ENCODE measurements around the gene ANGEL2. TPM values are rescaled to one million over a fixed set of nuclear protein-coding genes. Genes with fewer than 3 reads are reported as not detected.
"Not testable (repeated sequence)": the region's sequence is repeated elsewhere in the genome, so short reads cannot be mapped to it uniquely, and the experiment has no call there.

ANGEL2 gene
- total and polyA plus RNA-seq, 7 experiments from 2014 or later: 22.2 to 96.5 (median 63.4) TPM

- not testable (repeated sequence) for H3K4me1 Mint-ChIP-seq
Measured at GRCh38 chr1:213027024-213027423, 11.4 kb upstream of the ANGEL2 start.

GRCh38 chr1:213020016-213020415, 4.3 kb upstream of the ANGEL2 start:
- peaks cover 0 to 4% (median 0%) of the 10 kb centered on the region in 5 donors for H3K36me3 Mint-ChIP-seq
- no peak overlapping the region for H3K4me3 ChIP-seq (ENCODE audit: low read length)
- H3K4me1 ChIP-seq (ENCODE audit: control insufficient read depth in 2 of 2, insufficient read depth in 2 of 2, low read length in 2 of 2): no peaks in the 10 kb centered on the region
- ATAC-seq (no peak), DNase-seq (no peak)
- intact Hi-C loops (cut with micrococcal nuclease): no loop called here
- H3K27ac ChIP-seq (ENCODE audit: low read depth, low read length): no peak overlapping the region
- no peaks in the 10 kb centered on the region for H3K36me3 ChIP-seq (ENCODE audit: control insufficient read depth in 2 of 3, insufficient read depth in 3 of 3, low read length in 3 of 3)
- H3K27me3 Mint-ChIP-seq: peaks cover 8 to 30% (median 16%) of the 10 kb centered on the region in 5 donors
- H3K27ac Mint-ChIP-seq: no peak overlapping the region
- no peaks in the 10 kb centered on the region for H3K27me3 ChIP-seq (ENCODE audit: control insufficient read depth in 2 of 2, insufficient read depth in 2 of 2, low read length in 2 of 2)
- ChIA-PET CTCF (no interaction called here), POLR2A (interaction anchor here (0.5 kb wide), 1 partner anchor 18 kb away, joined by 3 read pairs; no protein-coding TSS in a partner anchor)
- peaks cover 0 to 3% (median 0%) of the 10 kb centered on the region in 11 donors for H3K9me3 Mint-ChIP-seq
- H3K9me3 ChIP-seq (ENCODE audit: control insufficient read depth in 2 of 3, low read length in 3 of 3): no peaks in the 10 kb centered on the region
- peaks cover 0 to 6% (median 4%) of the 10 kb centered on the region in 7 donors for H3K4me1 Mint-ChIP-seq
- no peak overlapping the region for H3K4me3 Mint-ChIP-seq

More at GRCh38 chr1:213027024-213027423, 11.4 kb upstream of the ANGEL2 start:
- H3K27me3 ChIP-seq (ENCODE audit: control insufficient read depth in 2 of 2, insufficient read depth in 2 of 2, low read length in 2 of 2); ATAC-seq; H3K4me3 Mint-ChIP-seq; CTCF ChIA-PET; H3K36me3 ChIP-seq (ENCODE audit: control insufficient read depth in 2 of 3, insufficient read depth in 3 of 3, low read length in 3 of 3); H3K27ac Mint-ChIP-seq; POLR2A ChIA-PET; H3K36me3 Mint-ChIP-seq; H3K27ac ChIP-seq (ENCODE audit: low read depth, low read length); H3K4me3 ChIP-seq (ENCODE audit: low read length); DNase-seq; intact Hi-C loops (cut with micrococcal nuclease); H3K9me3 ChIP-seq (ENCODE audit: control insufficient read depth in 2 of 3, low read length in 3 of 3); H3K4me1 ChIP-seq (ENCODE audit: control insufficient read depth in 2 of 2, insufficient read depth in 2 of 2, low read length in 2 of 2): not testable (repeated sequence)
- peaks cover 0 to 18% (median 2%) of the 10 kb centered on the region in 11 donors for H3K9me3 Mint-ChIP-seq
- peaks cover 43 to 77% (median 71%) of the 10 kb centered on the region in 5 donors for H3K27me3 Mint-ChIP-seq

GRCh38 chr1:213019450-213019849, 3.8 kb upstream of the ANGEL2 start:
- no peak for ATAC-seq
- intact Hi-C loops (cut with micrococcal nuclease): loop anchor here (5.0 to 10.0 kb wide), 5 partner anchors 53 to 1762 kb away; partner anchors contain the start of genes LPGAT1 (in 1 of the 2) and RCOR3 (in 1 of the 2)
- ChIA-PET POLR2A (no interaction called here), CTCF (no interaction called here)
- H3K36me3 ChIP-seq (ENCODE audit: control insufficient read depth in 2 of 3, insufficient read depth in 3 of 3, low read length in 3 of 3): no peaks in the 10 kb centered on the region
- H3K27me3 ChIP-seq (ENCODE audit: control insufficient read depth in 2 of 2, insufficient read depth in 2 of 2, low read length in 2 of 2): no peaks in the 10 kb centered on the region
- H3K4me3 ChIP-seq (ENCODE audit: low read length): no peak overlapping the region
- no peak overlapping the region for H3K27ac Mint-ChIP-seq
- H3K27me3 Mint-ChIP-seq: peaks cover 4 to 27% (median 16%) of the 10 kb centered on the region in 5 donors
- peaks cover 3% of the 10 kb centered on the region in 2 donors for H3K4me1 ChIP-seq (ENCODE audit: control insufficient read depth in 2 of 2, insufficient read depth in 2 of 2, low read length in 2 of 2)
- H3K4me1 Mint-ChIP-seq: peaks cover 4 to 12% (median 7%) of the 10 kb centered on the region in 7 donors
- no peak overlapping the region for H3K4me3 Mint-ChIP-seq
- no peak overlapping the region for H3K27ac ChIP-seq (ENCODE audit: low read depth, low read length)
- peaks cover 0 to 4% (median 0%) of the 10 kb centered on the region in 5 donors for H3K36me3 Mint-ChIP-seq
- DNase-seq: no peak
- peaks cover 0 to 3% (median 0%) of the 10 kb centered on the region in 11 donors for H3K9me3 Mint-ChIP-seq
- no peaks in the 10 kb centered on the region for H3K9me3 ChIP-seq (ENCODE audit: control insufficient read depth in 2 of 3, low read length in 3 of 3)

DNA sequence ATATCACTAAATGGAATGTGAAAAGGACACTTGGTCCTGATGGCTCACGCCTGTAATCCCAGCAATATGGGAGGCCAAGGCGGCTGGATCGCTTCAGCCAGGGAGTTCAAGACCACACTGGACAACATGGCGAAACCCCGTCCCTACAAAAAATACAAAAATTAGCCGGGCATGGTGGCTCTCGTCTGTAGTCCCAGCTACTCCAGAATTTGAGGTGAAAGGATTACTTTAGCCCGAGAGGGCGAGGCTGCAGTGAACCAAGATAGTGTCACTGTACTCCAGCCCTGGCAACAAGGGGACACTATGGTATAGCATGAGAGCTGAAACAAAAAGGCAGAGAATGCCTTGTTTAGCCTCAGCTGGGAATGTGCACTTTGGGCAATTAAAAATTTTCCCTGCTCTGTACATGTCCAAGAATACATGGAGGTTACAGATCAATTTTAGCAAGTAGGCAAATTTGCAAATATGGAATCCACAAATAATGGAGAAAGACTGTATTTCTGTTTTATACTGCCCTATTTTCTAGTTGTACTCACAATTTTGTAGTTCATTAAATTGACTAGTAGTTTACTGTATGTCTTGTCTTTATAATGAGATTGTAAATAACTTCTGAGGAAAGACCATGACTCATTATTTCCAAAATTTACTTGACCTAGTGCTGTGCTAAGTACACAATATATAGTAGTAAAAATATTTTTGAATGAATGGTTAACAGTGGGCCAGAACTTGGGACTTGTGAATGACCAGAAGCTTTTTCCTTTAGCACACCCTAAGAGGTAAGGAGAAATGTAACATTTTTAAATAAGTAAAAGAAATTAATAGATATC, 2.0 kb upstream of the ANGEL2 start:
- no peaks in the 10 kb centered on the region for H3K27me3 ChIP-seq (ENCODE audit: control insufficient read depth in 2 of 2, insufficient read depth in 2 of 2, low read length in 2 of 2)
- Mint-ChIP-seq H3K36me3 (peaks cover 0 to 7% (median 0%) of the 10 kb centered on the region in 5 donors), H3K27ac (no peak overlapping the region), H3K4me3 (no peak overlapping the region), H3K4me1 (peaks cover 17 to 30% (median 24%) of the 10 kb centered on the region in 7 donors), H3K27me3 (peaks cover 0 to 16% (median 5%) of the 10 kb centered on the region in 5 donors), H3K9me3 (peaks cover 0 to 3% (median 0%) of the 10 kb centered on the region in 11 donors)
- ATAC-seq (no peak), DNase-seq (no peak)
- ChIA-PET CTCF (no interaction called here), POLR2A (interaction anchor here (0.7 kb wide), 1 partner anchor 226 kb away, joined by 3 read pairs; the partner anchor contains the start of gene NSL1)
- intact Hi-C loops (cut with micrococcal nuclease): loop anchor here (5.0 to 10.0 kb wide), 5 partner anchors 55 to 1760 kb away; partner anchors contain the start of genes LPGAT1 (in 1 of the 2) and RCOR3 (in 1 of the 2)
- H3K36me3 ChIP-seq (ENCODE audit: control insufficient read depth in 2 of 3, insufficient read depth in 3 of 3, low read length in 3 of 3): no peaks in the 10 kb centered on the region
- no peak overlapping the region for H3K4me3 ChIP-seq (ENCODE audit: low read length)
- H3K9me3 ChIP-seq (ENCODE audit: control insufficient read depth in 2 of 3, low read length in 3 of 3): no peaks in the 10 kb centered on the region
- no peak overlapping the region for H3K27ac ChIP-seq (ENCODE audit: low read depth, low read length)
- H3K4me1 ChIP-seq (ENCODE audit: control insufficient read depth in 2 of 2, insufficient read depth in 2 of 2, low read length in 2 of 2): peaks cover 12 to 19% of the 10 kb centered on the region in 2 donors

DNA sequence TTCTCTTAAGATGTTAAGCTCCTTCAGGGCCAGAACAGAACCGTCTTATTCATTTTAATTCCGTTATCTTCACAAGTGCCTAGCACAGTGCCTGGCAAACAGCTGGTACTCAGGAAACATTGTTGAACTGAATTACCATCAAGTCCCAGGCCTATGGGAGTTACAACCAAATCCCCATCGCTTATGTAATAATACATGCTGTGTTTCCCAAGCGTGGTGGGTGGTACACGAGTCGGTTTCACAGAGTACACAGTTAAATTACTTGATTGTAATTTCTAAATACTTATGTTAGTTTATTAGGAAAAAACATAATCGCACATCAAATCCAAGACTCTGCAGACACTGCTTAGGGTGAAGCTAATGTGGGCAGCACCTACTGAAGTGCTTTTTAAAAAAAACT, 1.0 kb downstream of the ANGEL2 start:
- Mint-ChIP-seq H3K27me3 (no peaks in the 10 kb centered on the region), H3K9me3 (peaks cover 0 to 3% (median 0%) of the 10 kb centered on the region in 11 donors), H3K36me3 (peaks cover 4 to 19% (median 9%) of the 10 kb centered on the region in 5 donors), H3K4me3 (peak overlapping the region; percentile 92 to 100 (median 100)), H3K4me1 (peaks cover 26 to 47% (median 40%) of the 10 kb centered on the region in 7 donors), H3K27ac (peak overlapping the region; percentile 94 to 100 (median 99))
- DNase-seq: peak in 1 of 9 donors; percentile 3
- Histone ChIP-seq H3K36me3 (ENCODE audit: control insufficient read depth in 2 of 3, insufficient read depth in 3 of 3, low read length in 3 of 3) (peaks cover 0 to 4% (median 0%) of the 10 kb centered on the region in 3 experiments), H3K27me3 (ENCODE audit: control insufficient read depth in 2 of 2, insufficient read depth in 2 of 2, low read length in 2 of 2) (no peaks in the 10 kb centered on the region), H3K27ac (ENCODE audit: low read depth, low read length) (peak overlapping the region; percentile 82), H3K4me3 (ENCODE audit: low read length) (peak overlapping the region; percentile 87), H3K9me3 (ENCODE audit: control insufficient read depth in 2 of 3, low read length in 3 of 3) (no peaks in the 10 kb centered on the region), H3K4me1 (ENCODE audit: control insufficient read depth in 2 of 2, insufficient read depth in 2 of 2, low read length in 2 of 2) (peaks cover 12 to 19% of the 10 kb centered on the region in 2 donors)
- intact Hi-C loops (cut with micrococcal nuclease): loop anchor here (1.0 to 10.0 kb wide), 16 partner anchors 37 to 1757 kb away; partner anchors contain the start of genes DTL (in 2 of the 2), FLVCR1 (in 2 of the 2), INTS7 (in 2 of the 2) and NSL1 (in 2 of the 2)
- ChIA-PET POLR2A (interaction anchor here (0.6 to 1.9 kb wide), 2 partner anchors 9 to 224 kb away, joined by 4 to 8 read pairs; partner anchors contain the start of gene NSL1), CTCF (no interaction called here)
- ATAC-seq: no peak

- Histone ChIP-seq H3K27me3 (ENCODE audit: control insufficient read depth in 2 of 2, insufficient read depth in 2 of 2, low read length in 2 of 2) (no peaks in the 10 kb centered on the region), H3K9me3 (ENCODE audit: control insufficient read depth in 2 of 3, low read length in 3 of 3) (no peaks in the 10 kb centered on the region), H3K4me3 (ENCODE audit: low read length) (no peak overlapping the region), H3K4me1 (ENCODE audit: control insufficient read depth in 2 of 2, insufficient read depth in 2 of 2, low read length in 2 of 2) (peaks cover 7 to 15% of the 10 kb centered on the region in 2 donors), H3K36me3 (ENCODE audit: control insufficient read depth in 2 of 3, insufficient read depth in 3 of 3, low read length in 3 of 3) (peaks cover 0 to 31% (median 9%) of the 10 kb centered on the region in 3 experiments), H3K27ac (ENCODE audit: low read depth, low read length) (no peak overlapping the region)
- ATAC-seq (peak; percentile 70), DNase-seq (no peak)
- ChIA-PET CTCF (interaction anchor here (0.7 kb wide), 1 partner anchor 997 kb away, joined by 4 read pairs; no protein-coding TSS in a partner anchor), POLR2A (no interaction called here)
- no peaks in the 10 kb centered on the region for H3K27me3 Mint-ChIP-seq
- H3K27ac Mint-ChIP-seq: peak overlapping the region in 4 of 9 donors; percentile 34 to 65 (median 37)
- peak overlapping the region in 1 of 10 donors; percentile 21 for H3K4me3 Mint-ChIP-seq
- intact Hi-C loops (cut with micrococcal nuclease): no loop called here
- H3K4me1 Mint-ChIP-seq: peaks cover 25 to 39% (median 37%) of the 10 kb centered on the region in 7 donors
- H3K9me3 Mint-ChIP-seq: no peaks in the 10 kb centered on the region
- H3K36me3 Mint-ChIP-seq: peaks cover 0 to 28% (median 21%) of the 10 kb centered on the region in 5 donors
Measured at GRCh38 chr1:213008564-213008963, 7.1 kb downstream of the ANGEL2 start.

Measured in naive thymus-derived CD4-positive, alpha-beta T cell (primary cell).